Activated naive CD8-positive, alpha-beta T cell treated with anti-CD3 and anti-CD28 coated beads, Interleukin-2, amount 50 U/mL, for 24 hours (primary cell): Measurements from ENCODE around the gene SH2D1B.

Experiments used
- ATAC-seq: fragments of 150-1000 bp; cut with Tn5 transposase; one replicate; pipeline ENCODE4 v1.10.0; 2021
- DNase-seq: peaks from one replicate; pipeline ENCODE4 v3.0.0; 2021
- H3K27ac Mint-ChIP-seq: one replicate; pipeline ENCODE4 v1.8.0; 2021; ENCODE audit warnings: mild to moderate bottlenecking, mixed read lengths
- H3K27me3 Mint-ChIP-seq: one replicate; pipeline ENCODE4 v1.8.0; 2021; ENCODE audit warnings: mixed read lengths
- H3K36me3 Mint-ChIP-seq: one replicate; pipeline ENCODE4 v1.8.0; 2021; ENCODE audit warnings: low read depth, mixed read lengths
- H3K4me1 Mint-ChIP-seq: one replicate; pipeline ENCODE4 v1.8.0; 2021; ENCODE audit warnings: mixed read lengths
- H3K4me3 Mint-ChIP-seq: one replicate; pipeline ENCODE4 v1.8.0; 2021; ENCODE audit warnings: mild to moderate bottlenecking, moderate library complexity, mixed read lengths
- H3K9me3 Mint-ChIP-seq: one replicate; pipeline ENCODE4 v1.8.0; 2021; ENCODE audit warnings: mixed read lengths

The SH2D1B gene

DNA sequence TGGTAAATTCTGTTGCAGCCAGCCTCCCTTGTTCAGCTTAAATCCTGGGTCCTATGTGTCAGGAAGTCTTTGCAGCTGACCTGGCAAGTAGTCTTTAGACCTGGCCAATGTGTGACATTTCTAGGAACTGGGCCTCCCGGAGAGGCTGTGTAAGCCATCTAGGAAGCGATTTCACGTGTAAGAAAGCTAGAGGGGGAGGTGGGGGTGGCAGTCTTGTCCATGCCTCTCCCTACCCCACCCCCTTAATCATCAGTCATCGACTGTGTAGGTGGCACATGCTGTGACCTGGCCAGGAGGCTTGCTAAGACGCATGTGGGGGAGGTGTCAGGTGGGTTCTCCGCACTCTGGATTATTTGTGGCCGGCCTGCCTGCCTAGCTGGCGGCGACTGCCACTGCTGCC is 22.0 kb downstream of the SH2D1B start:
- H3K27ac Mint-ChIP-seq: no peak overlapping the region
- peaks cover 5% of the 10 kb centered on the region for H3K4me1 Mint-ChIP-seq

GRCh38 chr1:162389021-162389818 is 22.7 kb downstream of the SH2D1B start:
- no peak for ATAC-seq
- no peak for DNase-seq
- H3K27ac Mint-ChIP-seq: no peak overlapping the region
- peaks cover 6% of the 10 kb centered on the region for H3K27me3 Mint-ChIP-seq
- peaks cover 5% of the 10 kb centered on the region for H3K4me1 Mint-ChIP-seq
- H3K9me3 Mint-ChIP-seq: no peaks in the 10 kb centered on the region
- no peak overlapping the region for H3K4me3 Mint-ChIP-seq
- H3K36me3 Mint-ChIP-seq: no peaks in the 10 kb centered on the region

More for the DNA sequence above, 22.0 kb downstream of the SH2D1B start:
- Mint-ChIP-seq H3K36me3 (no peaks in the 10 kb centered on the region), H3K4me3 (no peak overlapping the region), H3K27me3 (peaks cover 6% of the 10 kb centered on the region), H3K9me3 (no peaks in the 10 kb centered on the region)
- no peak for ATAC-seq
- DNase-seq: no peak

DNA sequence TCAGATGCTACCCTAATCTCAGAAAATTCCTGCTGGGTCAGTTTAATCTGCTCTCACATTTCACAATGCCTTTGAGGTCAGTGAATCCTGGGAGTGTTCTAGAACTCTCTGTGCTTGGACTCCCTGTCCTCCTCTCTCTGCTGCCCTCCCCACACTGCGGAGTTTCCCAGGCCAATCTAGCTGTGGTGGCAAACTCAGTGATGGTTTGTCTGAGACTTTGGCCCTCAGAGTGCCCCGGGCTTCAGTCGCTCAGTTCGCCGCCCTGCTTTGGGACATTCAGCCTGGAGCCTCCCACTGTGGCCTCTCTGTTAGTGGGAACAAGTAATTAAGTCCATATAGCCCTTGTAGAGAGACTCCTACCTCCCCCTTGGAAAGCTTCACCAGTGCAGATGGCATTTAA is 23.3 kb downstream of the SH2D1B start:
- H3K36me3 Mint-ChIP-seq: no peaks in the 10 kb centered on the region
- DNase-seq (no peak), ATAC-seq (no peak)
- H3K4me1 Mint-ChIP-seq: peaks cover 5% of the 10 kb centered on the region
- no peak overlapping the region for H3K4me3 Mint-ChIP-seq
- H3K9me3 Mint-ChIP-seq: no peaks in the 10 kb centered on the region
- no peak overlapping the region for H3K27ac Mint-ChIP-seq
- H3K27me3 Mint-ChIP-seq: peaks cover 6% of the 10 kb centered on the region

GRCh38 chr1:162388083-162388594 is 23.8 kb downstream of the SH2D1B start:
- Mint-ChIP-seq H3K27me3 (peaks cover 6% of the 10 kb centered on the region), H3K36me3 (no peaks in the 10 kb centered on the region)
- ATAC-seq: no peak

GRCh38 chr1:162387226-162388082 is 24.5 kb downstream of the SH2D1B start:
- ATAC-seq (no peak), DNase-seq (no peak)
- H3K36me3 Mint-ChIP-seq: no peaks in the 10 kb centered on the region
- no peak overlapping the region for H3K27ac Mint-ChIP-seq
- H3K27me3 Mint-ChIP-seq: peaks cover 6% of the 10 kb centered on the region
- H3K4me3 Mint-ChIP-seq: no peak overlapping the region
- H3K4me1 Mint-ChIP-seq: peaks cover 5% of the 10 kb centered on the region
- no peaks in the 10 kb centered on the region for H3K9me3 Mint-ChIP-seq

More at GRCh38 chr1:162388083-162388594, 23.8 kb downstream of the SH2D1B start:
- H3K4me1 Mint-ChIP-seq: peaks cover 5% of the 10 kb centered on the region
- H3K27ac Mint-ChIP-seq: no peak overlapping the region
- no peaks in the 10 kb centered on the region for H3K9me3 Mint-ChIP-seq
- H3K4me3 Mint-ChIP-seq: no peak overlapping the region
- no peak for DNase-seq

GRCh38 chr1:162386292-162387225 is 25.4 kb downstream of the SH2D1B start:
- H3K4me1 Mint-ChIP-seq: peaks cover 5% of the 10 kb centered on the region
- no peaks in the 10 kb centered on the region for H3K36me3 Mint-ChIP-seq
- no peak for ATAC-seq
- H3K9me3 Mint-ChIP-seq: no peaks in the 10 kb centered on the region
- peaks cover 4% of the 10 kb centered on the region for H3K27me3 Mint-ChIP-seq
- no peak overlapping the region for H3K27ac Mint-ChIP-seq
- no peak for DNase-seq
- H3K4me3 Mint-ChIP-seq: no peak overlapping the region

DNA sequence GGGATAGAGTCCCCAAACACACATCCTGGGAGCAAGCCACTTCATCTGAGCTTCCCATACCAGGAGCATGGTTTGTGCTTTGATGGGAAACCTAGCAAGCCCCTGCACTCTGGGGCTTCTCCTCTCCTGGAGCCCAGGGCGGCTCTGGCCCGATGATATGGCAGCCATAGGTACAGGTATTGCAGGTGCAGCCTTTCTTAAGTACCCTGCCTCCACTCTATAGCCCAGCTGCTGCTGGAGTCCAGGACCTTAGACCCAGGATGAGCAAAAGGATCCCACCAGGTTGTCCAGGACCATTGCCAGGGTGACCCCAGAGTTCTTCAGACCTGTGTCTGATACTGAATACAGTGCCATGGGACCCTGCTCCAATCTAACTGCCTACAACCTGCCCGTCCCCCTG is 26.2 kb downstream of the SH2D1B start:
- DNase-seq: no peak
- no peaks in the 10 kb centered on the region for H3K36me3 Mint-ChIP-seq
- no peak overlapping the region for H3K4me3 Mint-ChIP-seq
- H3K9me3 Mint-ChIP-seq: no peaks in the 10 kb centered on the region
- no peak for ATAC-seq
- H3K27me3 Mint-ChIP-seq: peaks cover 4% of the 10 kb centered on the region
- H3K4me1 Mint-ChIP-seq: peaks cover 5% of the 10 kb centered on the region
- no peak overlapping the region for H3K27ac Mint-ChIP-seq

DNA sequence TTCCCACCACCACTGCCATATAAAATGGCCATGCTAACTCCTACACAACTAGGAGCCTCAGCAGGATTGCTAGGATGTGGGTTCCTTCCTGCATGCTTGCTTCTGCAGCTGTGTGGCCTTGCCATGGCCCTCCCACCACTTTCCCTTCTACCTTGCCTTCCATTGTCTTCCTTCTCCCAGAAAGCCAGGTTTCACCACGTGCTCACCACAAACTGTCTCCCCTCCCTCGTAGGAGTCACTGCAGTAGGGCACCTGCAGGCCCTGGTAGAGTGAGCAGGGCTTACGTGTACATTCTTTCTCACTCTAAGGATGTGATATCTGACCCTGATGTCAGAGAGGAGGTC is 26.7 kb downstream of the SH2D1B start:
- H3K27me3 Mint-ChIP-seq: peaks cover under 1% of the 10 kb centered on the region
- H3K4me3 Mint-ChIP-seq: no peak overlapping the region
- DNase-seq (no peak), ATAC-seq (no peak)
- H3K36me3 Mint-ChIP-seq: no peaks in the 10 kb centered on the region
- H3K27ac Mint-ChIP-seq: no peak overlapping the region
- H3K9me3 Mint-ChIP-seq: no peaks in the 10 kb centered on the region
- H3K4me1 Mint-ChIP-seq: peaks cover 5% of the 10 kb centered on the region

DNA sequence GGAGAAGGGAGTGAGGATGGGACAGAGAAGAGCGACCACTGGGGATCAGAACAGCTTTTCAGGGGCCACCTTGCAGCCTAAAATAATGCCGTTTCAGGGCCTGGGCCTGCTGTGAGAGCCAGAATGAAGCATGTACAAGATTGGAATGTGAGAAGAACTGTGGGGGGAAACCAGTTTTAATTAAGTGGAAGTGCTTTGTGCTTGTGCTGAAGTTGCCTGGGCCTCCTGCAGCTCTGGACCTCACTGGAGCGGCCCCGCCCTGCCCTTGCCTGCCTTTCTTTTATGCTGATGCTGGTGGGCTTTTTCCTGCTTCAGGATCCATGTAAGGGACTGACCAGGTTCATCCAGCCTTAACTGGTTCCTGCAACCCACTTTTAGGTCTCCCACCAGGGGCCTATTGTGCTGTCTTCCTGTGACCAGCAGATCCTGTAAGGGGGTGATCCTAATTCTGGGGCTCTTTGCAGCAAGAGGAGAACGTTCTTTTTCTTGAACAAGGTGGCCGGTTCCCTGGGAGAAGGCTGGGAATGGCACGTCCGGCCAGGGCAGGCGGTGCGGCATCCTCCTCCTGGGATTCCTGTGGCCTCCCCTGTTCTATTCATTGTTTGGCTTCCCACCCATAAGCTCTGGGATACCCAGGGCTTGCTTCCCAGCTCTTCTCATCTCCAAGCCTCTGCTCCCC is 27.2 kb downstream of the SH2D1B start:
- DNase-seq (no peak), ATAC-seq (no peak)
- Mint-ChIP-seq H3K27me3 (no peaks in the 10 kb centered on the region), H3K36me3 (no peaks in the 10 kb centered on the region), H3K4me1 (peaks cover 5% of the 10 kb centered on the region), H3K4me3 (no peak overlapping the region), H3K27ac (no peak overlapping the region), H3K9me3 (no peaks in the 10 kb centered on the region)

- no peaks in the 10 kb centered on the region for H3K36me3 Mint-ChIP-seq
- ATAC-seq (no peak), DNase-seq (no peak)
- no peaks in the 10 kb centered on the region for H3K27me3 Mint-ChIP-seq
- no peaks in the 10 kb centered on the region for H3K9me3 Mint-ChIP-seq
- H3K4me1 Mint-ChIP-seq: peaks cover under 1% of the 10 kb centered on the region
- H3K27ac Mint-ChIP-seq: no peak overlapping the region
- H3K4me3 Mint-ChIP-seq: no peak overlapping the region
Measured at GRCh38 chr1:162384116-162384515, 27.8 kb downstream of the SH2D1B start.

GRCh38 chr1:162383516-162383915 is 28.4 kb downstream of the SH2D1B start:
- DNase-seq: no peak
- Mint-ChIP-seq H3K4me3 (no peak overlapping the region), H3K27me3 (no peaks in the 10 kb centered on the region), H3K4me1 (no peaks in the 10 kb centered on the region), H3K36me3 (no peaks in the 10 kb centered on the region), H3K9me3 (no peaks in the 10 kb centered on the region), H3K27ac (no peak overlapping the region)
- ATAC-seq: no peak

DNA sequence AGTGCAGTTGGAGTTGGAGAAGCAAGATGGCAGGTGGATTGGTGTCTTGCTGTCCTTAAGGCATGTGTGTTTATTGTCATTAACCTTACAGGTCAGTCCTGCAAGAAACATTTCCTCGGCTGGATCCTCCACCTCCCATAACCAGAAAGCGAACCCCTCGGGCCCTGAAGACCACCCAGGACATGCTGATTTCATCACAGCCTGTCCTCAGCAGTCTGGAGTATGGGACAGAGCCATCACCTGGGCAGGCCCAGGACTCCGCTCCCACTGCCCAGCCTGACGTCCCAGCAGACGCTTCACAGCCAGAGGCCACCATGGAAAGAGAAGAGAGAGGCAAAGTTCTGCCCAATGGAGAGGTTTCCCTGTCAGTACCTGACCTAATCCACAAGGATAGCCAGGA is 28.8 kb downstream of the SH2D1B start:
- no peak overlapping the region for H3K4me3 Mint-ChIP-seq
- no peak overlapping the region for H3K27ac Mint-ChIP-seq
- ATAC-seq (no peak), DNase-seq (no peak)
- H3K9me3 Mint-ChIP-seq: no peaks in the 10 kb centered on the region
- H3K27me3 Mint-ChIP-seq: no peaks in the 10 kb centered on the region
- H3K4me1 Mint-ChIP-seq: no peaks in the 10 kb centered on the region
- H3K36me3 Mint-ChIP-seq: no peaks in the 10 kb centered on the region

DNA sequence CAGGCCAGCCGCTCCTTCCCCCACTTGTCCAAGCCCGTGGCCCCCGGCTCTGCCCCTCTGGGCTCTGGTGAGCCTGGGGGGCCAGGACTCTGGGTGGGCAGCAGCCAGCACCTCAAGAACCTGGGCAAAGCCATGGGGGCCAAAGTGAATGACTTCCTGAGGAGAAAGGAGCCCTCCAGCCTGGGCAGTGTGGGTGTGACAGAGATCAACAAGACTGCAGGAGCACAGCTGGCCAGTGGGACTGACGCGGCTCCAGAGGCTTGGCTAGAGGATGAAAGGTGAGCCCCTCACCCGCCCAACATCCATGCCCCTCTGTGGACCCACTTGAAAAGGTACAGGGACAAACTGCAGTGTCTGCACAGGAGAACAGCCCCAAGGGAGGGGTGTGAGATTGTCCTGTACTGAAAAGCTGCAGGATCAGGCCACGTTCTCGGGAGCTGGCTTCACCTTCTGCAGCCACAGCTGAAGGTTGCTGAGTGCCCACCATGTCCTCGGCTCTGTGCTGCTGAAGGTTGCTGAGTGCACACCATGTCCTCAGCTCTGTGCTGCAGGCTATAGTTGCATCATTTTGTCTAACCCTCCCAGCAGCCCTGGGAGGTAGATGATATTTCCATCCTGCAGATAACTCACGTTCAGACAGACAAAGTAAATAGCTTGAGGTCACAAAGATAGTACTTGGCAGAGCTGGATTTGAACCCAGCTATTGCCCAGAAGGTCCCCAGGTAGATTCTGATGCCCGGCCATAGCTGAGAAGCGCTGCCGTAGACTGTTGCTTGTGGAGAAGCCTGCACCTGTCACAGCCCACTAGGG is 29.8 kb downstream of the SH2D1B start:
- Mint-ChIP-seq H3K4me1 (no peaks in the 10 kb centered on the region), H3K9me3 (no peaks in the 10 kb centered on the region), H3K36me3 (no peaks in the 10 kb centered on the region), H3K4me3 (no peak overlapping the region), H3K27ac (no peak overlapping the region), H3K27me3 (no peaks in the 10 kb centered on the region)
- DNase-seq: no peak
- no peak for ATAC-seq
